HepG2 (cell line): ENCODE measurements around the gene RPS2. TPM values are rescaled to one million over a fixed set of nuclear protein-coding genes. Genes with fewer than 3 reads are reported as not detected.
A peak's percentile ranks its signal among the peaks of the same experiment; 100 is the strongest.

Experiments
- CREM ChIP-seq, 2 experiments: sonication (generic) in 1 of 2; formaldehyde crosslinking in 1 of 2; IDR thresholded peaks; 2 replicates each; pipeline versions ENCODE4 v1.4.0 to v1.6.1; 2016 to 2020; ENCODE audit warnings: antibody characterized with exemption in 1 of 2, mild to moderate bottlenecking in 1 of 2, missing genetic modification reagents in 1 of 2
- CTCF ChIP-seq: sonication (generic); formaldehyde crosslinking; IDR thresholded peaks from 2 replicates; pipeline ENCODE4 v1.5.0; 2020; ENCODE audit warnings: mild to moderate bottlenecking, missing genetic modification reagents, moderate library complexity
- EHMT2 ChIP-seq: fragments of 200-600 bp; sonication (generic); IDR thresholded peaks from 2 replicates; pipeline ENCODE4 v1.7.0; 2017; ENCODE audit warnings: antibody characterized with exemption, low read depth, low read length, borderline replicate concordance
- HNF1A ChIP-seq, 2 experiments: sonication (generic) in 1 of 2; formaldehyde crosslinking in 1 of 2; IDR thresholded peaks; 2 replicates each; pipeline versions ENCODE4 v1.4.0 to v1.6.1; 2016 to 2020; ENCODE audit warnings: borderline replicate concordance in 1 of 2, low read depth in 1 of 2, mild to moderate bottlenecking in 1 of 2, missing genetic modification reagents in 1 of 2
- IRF1 ChIP-seq: sonication (generic); formaldehyde crosslinking; IDR thresholded peaks from 2 replicates; pipeline ENCODE4 v1.4.0; 2020; ENCODE audit warnings: low read depth, mild to moderate bottlenecking, missing genetic modification reagents
- IRF9 ChIP-seq: sonication (generic); formaldehyde crosslinking; IDR thresholded peaks from 2 replicates; pipeline ENCODE4 v1.8.0; 2022; ENCODE audit warnings: missing genetic modification reagents, mild to moderate bottlenecking, borderline replicate concordance
- UBTF ChIP-seq: sonication (generic); formaldehyde crosslinking; IDR thresholded peaks from 2 replicates; pipeline ENCODE4 v1.4.0; 2020; ENCODE audit warnings: mild to moderate bottlenecking, missing genetic modification reagents
- XRCC5 ChIP-seq: fragments of 200-400 bp; formaldehyde crosslinking; optimal IDR thresholded peaks from 2 replicates; pipeline ENCODE3; 2017; ENCODE audit warnings: mild to moderate bottlenecking, low read length
- ZKSCAN8 ChIP-seq: IDR thresholded peaks from 2 replicates; pipeline ENCODE4 v1.6.1; 2016; ENCODE audit warnings: borderline replicate concordance, missing genetic modification reagents, missing compliant biosample characterization
- ZNF564 ChIP-seq: sonication (generic); formaldehyde crosslinking; IDR thresholded peaks from 2 replicates; pipeline ENCODE4 v1.8.1; 2023; ENCODE audit warnings: mild to moderate bottlenecking, missing genetic modification reagents
- ZNF761 ChIP-seq: sonication (generic); formaldehyde crosslinking; conservative IDR thresholded peaks from 2 replicates; pipeline ENCODE4 v1.4.0; 2020; ENCODE audit warnings: mild to moderate bottlenecking, missing genetic modification reagents
- ZSCAN12 ChIP-seq: sonication (generic); formaldehyde crosslinking; IDR thresholded peaks from 2 replicates; pipeline ENCODE4 v1.9.0; 2021; ENCODE audit warnings: mild to moderate bottlenecking, missing genetic modification reagents
- polyA plus RNA-seq, 8 experiments: library from polyadenylated mRNA; depleted of rRNA in 3 of 8; stranded (reverse) in 7 of 8; unstranded in 1 of 8; fragments of >200 nt; fragmentation: Illumina TruSeq in 4 of 8; extraction: Trizol in 4 of 8; gene quantifications; 2 replicates each; pipeline versions ENCODE4 v1.2.1 to v1.2.3, GENCODE V29; 2011 to 2016; ENCODE audit warnings: low read depth in 4 of 8, missing spikeins in 1 of 8, mixed read lengths in 1 of 8; ENCODE audit not compliant: insufficient read depth in 1 of 8
- total RNA-seq, 5 experiments: library from RNA; depleted of rRNA; stranded (reverse); fragments of >200 nt; fragmentation: Illumina TruSeq; extraction: Trizol; gene quantifications; 2 replicates each; pipeline ENCODE4 v1.2.3, GENCODE V29; 2016; ENCODE audit warnings: low read depth in 1 of 5

Gene RPS2
- total and polyA plus RNA-seq, 2 of the 13 experiments (the other 11 are each of a cell fraction or from before 2014, with no cell fraction given) = 1,908 to 4,514 TPM

GRCh38 chr16:1964506-1965395 lies at the start of gene RPS2 (continued):
- TF ChIP-seq IRF9 (CRISPR knock-in tag) (no peak; the same call in 1 of the 2 replicates), IRF1 (peak; percentile 81; the same call in 1 of the 2 replicates), CREM (IDR thresholded peaks at IDR 0.05) (peak; percentile 98), CREM (CRISPR knock-in tag; IDR thresholded peaks at IDR 0.05) (peak; percentile 64; the same call in 1 of the 2 replicates), ZNF761 (CRISPR knock-in tag) (0 out of 2 replicates have a peak, but pooled peaks have one; percentile 30), ZSCAN12 (CRISPR knock-in tag) (peak; percentile 44; the same call in 1 of the 2 replicates), ZKSCAN8 (CRISPR knock-in tag) (no peak), ZNF564 (CRISPR knock-in tag) (peak; percentile 79; the same call in 1 of the 2 replicates), XRCC5 (peak; percentile 52), EHMT2 (no peak), UBTF (CRISPR knock-in tag) (peak; percentile 74), HNF1A (IDR thresholded peaks at IDR 0.05; ENCODE audit: low read depth) (no peak), HNF1A (CRISPR knock-in tag; IDR thresholded peaks at IDR 0.05; ENCODE audit: borderline replicate concordance) (peak; percentile 40; the same call in 1 of the 2 replicates), CTCF (CRISPR knock-in tag) (peak; percentile 2; the same call in 1 of the 2 replicates)
